Measurements from ENCODE around the gene ITPK1.

ITPK1 gene

GRCh38 chr14:93057586-93058280, 58.0 kb downstream of the ITPK1 start:
- DNase-seq, result no peak

GRCh38 chr14:93056840-93057585, 58.7 kb downstream of the ITPK1 start:
- DNase-seq, result no peak

GRCh38 chr14:93056166-93056839, 59.4 kb downstream of the ITPK1 start:
- DNase-seq, result no peak

- no peak for DNase-seq
Observed at GRCh38 chr14:93055651-93056115, 60.0 kb downstream of the ITPK1 start.

GRCh38 chr14:93054876-93055275, 60.8 kb downstream of the ITPK1 start:
- DNase-seq, result no peak

DNA sequence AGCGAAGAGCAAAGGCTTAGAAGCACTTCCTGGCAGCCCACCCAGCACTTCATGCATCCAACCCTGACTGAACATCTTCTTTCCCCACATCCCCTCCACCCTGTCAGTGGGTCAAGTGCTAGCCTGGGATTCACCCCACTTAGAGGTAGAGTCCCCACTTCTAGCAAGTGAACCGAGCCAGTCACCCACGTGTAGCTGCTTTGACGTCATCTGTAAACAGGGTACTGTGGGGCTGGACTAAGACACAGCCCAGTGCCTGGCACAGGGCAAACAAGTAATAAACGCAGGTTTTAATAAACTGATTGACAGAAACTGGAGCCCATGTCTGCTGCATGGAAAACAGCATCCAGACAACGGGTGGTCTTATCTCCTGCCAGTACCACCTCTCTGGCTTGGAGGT, 61.7 kb downstream of the ITPK1 start:
- DNase-seq, result no peak

GRCh38 chr14:93051600-93052546, 63.9 kb downstream of the ITPK1 start:
- DNase-seq, result no peak

DNA sequence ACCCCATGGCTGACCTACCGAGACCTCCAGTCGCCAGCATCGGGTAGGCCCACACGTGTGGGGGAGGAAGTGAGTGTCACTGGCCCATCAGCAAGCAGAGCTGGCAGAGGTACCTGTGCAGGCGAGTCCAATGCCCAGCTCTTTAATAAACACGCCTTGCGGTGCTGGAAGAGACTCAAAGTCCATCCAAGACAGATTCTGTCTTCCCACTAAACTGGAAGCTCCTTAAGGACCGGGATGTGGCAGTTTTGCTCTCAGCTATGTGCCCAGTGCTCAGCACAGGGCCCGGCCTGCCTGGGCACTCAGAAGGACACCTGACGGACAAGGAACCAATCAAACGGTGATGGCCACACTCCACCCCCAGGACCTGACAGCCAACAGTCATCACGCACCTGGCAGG, 65.0 kb downstream of the ITPK1 start:
- DNase-seq, result no peak

DNA sequence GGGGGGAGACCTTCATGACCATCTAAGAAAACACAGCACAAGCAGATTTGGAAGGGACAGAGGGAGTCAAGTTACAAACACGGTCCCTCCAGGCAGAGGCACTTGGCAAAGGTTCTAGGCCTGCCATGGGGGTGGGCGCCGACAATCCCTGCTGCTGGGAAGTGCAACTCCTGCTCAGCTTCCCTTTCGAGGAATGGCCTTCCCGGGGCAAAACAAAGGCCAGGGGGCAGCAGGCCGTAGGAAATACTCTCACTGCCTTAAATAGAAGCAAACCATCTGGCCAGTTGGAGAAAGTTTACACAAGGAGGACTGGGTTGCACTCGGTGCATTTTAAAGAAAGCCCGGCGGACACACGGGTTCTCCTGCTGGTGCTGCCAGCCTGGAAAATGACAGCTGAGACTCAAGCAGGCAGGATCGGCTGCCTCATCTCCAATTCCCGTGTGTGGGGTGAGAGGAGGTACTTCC, 65.8 kb downstream of the ITPK1 start:
- peak; percentile 73 for DNase-seq

GRCh38 chr14:93049315-93049714, 66.4 kb downstream of the ITPK1 start:
- peak; percentile 42 for DNase-seq

- DNase-seq, result no peak
Observed at GRCh38 chr14:93048843-93049242, 66.9 kb downstream of the ITPK1 start.

DNA sequence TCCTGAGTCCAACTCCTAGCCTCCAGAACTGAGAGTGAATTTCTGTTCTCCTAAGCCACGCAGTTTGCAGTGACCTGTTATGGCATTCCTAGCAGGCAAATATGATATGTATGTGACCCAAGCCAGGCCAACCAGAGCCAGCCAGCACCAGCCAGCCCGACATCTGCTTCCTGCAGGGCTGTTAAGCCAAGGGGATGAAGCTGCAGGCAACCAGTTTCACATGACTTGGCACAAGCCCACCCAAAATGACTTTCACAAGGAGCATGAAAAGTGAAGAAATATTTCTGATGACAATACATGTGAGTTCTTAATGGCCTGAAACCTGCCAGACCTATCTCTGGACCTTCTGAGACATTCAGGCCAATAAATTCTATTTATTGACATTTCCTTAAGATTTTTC, 68.1 kb downstream of the ITPK1 start:
- no peak for DNase-seq

DNA sequence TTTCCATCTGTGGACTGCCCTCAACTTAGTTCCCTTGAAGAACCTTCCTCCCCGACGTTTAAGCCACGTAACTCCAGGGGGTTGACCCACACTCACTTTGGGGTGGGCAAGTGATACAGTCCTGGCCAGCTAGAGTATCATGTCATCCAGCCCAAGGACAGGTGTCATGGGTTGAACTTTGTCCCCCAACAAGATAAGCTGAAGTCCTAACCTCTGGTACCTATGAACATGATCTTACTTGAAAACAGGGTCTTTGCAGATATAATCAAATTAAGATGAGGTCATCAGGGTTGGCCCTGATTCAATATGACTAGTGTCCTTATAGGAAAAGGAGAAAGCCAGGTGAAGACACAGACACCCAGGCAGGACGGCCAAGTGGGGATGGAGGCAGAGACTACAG, 68.6 kb downstream of the ITPK1 start:
- DNase-seq, result no peak

DNA sequence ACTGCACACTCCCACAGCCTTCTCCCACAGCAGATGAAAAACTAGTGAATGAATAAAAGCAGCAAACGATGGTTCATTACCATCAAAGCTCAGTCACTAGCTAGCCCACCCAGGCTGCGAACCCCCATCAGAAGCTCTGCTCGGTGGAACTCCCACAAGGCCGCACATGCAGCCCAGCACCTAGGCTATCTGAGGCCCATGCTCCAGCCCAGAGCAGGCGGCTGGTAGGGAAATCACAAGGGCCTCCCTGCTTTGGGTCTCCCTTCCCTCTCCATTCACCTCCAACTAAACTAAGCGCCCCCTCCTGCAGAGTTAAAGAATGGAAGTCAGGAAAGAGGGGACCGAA, 69.0 kb downstream of the ITPK1 start:
- no peak for DNase-seq

DNA sequence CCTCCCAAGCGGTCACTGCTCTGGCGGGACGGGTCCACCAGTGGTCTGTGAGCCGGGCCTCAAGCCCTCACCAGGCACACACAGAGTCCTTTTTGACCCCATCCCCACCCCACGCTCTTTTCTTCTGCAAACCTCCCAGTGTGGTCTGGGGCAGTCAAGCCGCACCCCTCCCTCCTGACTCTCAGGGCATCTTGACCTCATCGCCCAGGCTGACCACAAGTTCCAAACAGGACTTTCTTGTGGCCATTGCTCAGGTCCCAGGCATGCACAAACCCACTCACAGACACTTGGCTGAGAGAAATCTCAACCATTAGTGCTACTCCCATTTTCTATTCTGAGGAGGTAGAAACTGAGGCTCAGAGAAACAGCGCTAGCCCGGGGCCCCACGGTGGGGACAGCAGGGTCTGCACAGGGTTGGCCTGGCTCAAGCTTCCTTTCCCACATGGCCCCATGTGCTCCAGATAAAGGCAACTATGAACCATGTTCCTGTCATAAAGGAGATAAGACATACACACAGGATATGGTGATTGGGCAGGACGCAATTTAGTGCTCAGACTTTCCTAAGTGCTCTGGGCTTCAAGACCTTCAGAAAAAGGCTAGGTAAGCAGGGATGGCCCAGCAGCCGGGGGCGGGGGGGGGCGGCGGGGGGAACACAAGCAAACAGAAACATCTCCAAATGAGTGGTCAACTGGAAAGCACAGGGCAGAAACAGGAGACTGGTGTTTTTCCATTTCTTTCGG, 69.6 kb downstream of the ITPK1 start:
- no peak for DNase-seq

- DNase-seq, result no peak
Observed at GRCh38 chr14:93045211-93045674, 70.5 kb downstream of the ITPK1 start.

DNA sequence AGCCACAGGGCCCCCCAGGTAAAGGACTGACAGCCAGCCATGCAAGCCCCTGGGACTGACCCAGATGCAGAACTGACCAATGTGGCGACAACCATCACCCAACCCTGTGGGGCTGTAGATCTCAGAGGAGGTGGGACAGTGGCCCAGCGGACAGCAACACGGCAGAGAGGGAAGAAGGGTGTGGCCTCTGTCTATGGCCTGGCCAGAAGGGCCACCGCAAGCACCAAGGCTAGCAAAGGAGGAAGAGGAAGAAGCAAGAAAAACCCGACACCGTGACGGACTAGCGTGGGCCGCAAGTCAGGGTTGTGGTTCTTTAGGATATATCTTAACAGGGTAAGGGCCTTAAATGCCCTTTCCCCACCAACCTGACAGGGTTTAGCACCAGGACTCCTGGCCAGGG, 71.2 kb downstream of the ITPK1 start:
- DNase-seq, result no peak

DNA sequence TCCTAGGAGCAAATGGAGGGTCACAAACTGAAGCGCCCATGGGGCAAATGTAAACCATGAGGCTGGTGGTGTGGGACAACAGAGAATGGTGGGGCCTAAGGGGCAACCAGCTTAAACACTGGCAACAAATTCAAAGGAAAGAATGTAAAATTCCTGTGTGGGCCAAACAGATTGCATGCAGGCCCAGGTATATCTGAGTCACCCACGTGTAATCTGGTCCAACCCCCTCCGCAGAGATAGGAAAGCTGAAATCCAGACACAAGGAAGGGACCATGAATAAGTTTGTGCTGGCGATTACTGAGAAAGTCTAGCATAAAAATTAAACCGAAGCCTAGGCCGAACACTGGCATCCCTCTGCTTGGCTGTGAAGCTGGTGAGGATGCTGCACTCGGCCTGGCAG, 71.6 kb downstream of the ITPK1 start:
- no peak for DNase-seq

DNA sequence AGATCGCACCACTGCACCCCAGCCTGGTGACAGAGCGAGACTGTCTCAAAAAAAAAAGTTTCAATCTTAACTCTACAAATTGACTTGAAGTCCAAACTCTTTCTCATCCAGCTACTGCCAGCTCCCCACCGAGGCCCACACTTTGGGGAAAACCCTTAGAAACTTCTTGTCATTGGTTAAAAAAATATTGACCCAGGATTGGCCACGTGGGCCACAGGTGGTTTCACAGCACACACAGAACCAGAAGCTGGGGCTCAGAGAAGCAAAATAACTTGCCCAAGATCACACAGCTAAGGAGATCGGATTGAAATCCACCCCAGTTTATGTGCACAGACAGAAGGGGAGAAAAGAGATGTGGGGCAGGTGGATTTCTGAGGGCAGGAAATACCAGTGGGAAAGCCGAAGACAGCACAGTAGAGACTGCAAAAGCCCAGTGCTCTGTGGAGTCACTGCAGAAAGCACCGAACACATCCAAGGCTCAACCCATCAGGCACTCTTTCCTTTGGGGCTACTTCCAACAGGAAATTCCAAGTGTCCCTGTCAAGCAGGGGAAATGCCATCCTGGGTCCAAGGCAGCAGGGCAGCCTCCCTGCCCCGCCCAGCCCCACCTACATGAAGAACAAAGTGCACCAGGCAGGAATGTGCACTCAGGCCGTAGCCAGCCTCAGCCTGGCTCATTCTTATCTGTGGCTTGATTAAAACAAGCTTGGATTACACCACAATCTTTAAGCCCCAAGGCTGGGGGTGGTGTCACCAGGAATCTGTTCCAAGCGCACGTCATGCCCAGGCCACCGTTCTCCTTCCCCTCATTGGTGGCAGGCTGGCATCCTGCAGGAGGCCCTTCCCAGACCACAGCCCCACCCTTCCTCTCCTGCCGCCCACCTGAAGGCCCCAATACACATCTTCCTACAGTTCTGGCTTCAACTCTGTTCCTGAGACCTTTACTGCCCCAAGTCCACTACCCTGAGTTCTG, 72.5 kb downstream of the ITPK1 start:
- DNase-seq, result no peak

- DNase-seq, result no peak
Observed at GRCh38 chr14:93041830-93042229, 73.9 kb downstream of the ITPK1 start.

DNA sequence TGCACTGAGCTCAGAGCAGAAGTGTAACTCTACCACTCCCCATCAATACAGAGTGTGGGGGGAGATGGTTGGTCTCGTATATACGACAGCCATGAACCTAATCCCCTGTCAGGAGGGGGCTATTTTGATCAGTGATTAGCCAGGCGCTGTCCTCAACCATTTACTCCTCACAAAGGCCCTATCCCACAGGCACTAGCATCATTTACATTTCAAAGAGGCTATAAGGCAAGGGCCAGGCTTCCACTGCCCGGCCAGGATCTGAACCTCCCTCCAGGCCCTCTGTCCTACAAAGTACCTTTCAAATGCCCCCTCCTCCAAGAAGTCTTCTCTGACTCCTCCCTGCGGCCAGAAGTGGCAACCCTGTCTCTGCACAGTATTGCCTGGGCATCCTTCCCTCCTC, 74.7 kb downstream of the ITPK1 start:
- no peak for DNase-seq

All from NCI-H1092 treated with DMSO at 0.1 percent for 48 hours (cell line).